ENCODE data around the gene FSTL5. TPM values are rescaled to one million over a fixed set of nuclear protein-coding genes. Genes with fewer than 3 reads are reported as not detected.

Gene FSTL5
- total and polyA plus RNA-seq, 2 of the 8 experiments (the other 6 are each of a cell fraction or from before 2014, with no cell fraction given), result 0.09 to 0.32 TPM

DNA sequence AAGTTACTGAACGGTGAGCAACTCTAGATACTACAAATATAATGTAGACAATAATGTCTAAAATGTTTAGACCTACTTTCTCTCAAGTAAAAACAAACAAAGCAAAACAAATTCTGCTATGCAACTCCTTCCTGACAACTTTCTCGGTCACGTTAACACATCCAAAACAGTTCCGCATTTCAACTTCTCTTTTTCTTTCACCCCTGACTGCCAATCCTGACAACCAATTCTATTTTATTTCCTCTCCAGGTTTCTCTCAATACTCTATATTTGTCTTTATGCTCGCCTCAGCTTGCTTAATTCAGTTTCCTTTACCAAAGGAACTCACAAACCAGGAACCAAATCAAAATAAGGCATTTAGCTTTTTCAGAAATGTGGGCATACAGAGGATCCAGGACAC is 513.0 kb downstream of the FSTL5 start:
- Histone ChIP-seq H3K4me3 (ENCODE audit: extremely low read depth in 1 of 4, insufficient read depth in 2 of 4, low read depth in 3 of 4, low read length in 4 of 4) (no peak overlapping the region), H3K36me3 (ENCODE audit: control insufficient read depth in 2 of 4, insufficient read depth in 4 of 4, low read length in 3 of 4) (no peaks in the 10 kb centered on the region), H3K4ac (replicated peaks; ENCODE audit: insufficient read length, low read depth, low read length) (no peak overlapping the region), H3K9ac (replicated peaks in 1 of 4; ENCODE audit: extremely low read depth in 1 of 4, low read depth in 3 of 4, low read length in 3 of 4) (no peak overlapping the region), H2AK5ac (ENCODE audit: low read depth, low read length) (no peak overlapping the region), H3K23ac (ENCODE audit: insufficient read length) (no peak overlapping the region), H3K79me1 (ENCODE audit: low read depth, low read length) (no peaks in the 10 kb centered on the region), H4K91ac (replicated peaks; ENCODE audit: insufficient read length, low read length) (no peak overlapping the region), H2BK5ac (ENCODE audit: low read depth, low read length) (no peak overlapping the region), H2BK15ac (ENCODE audit: low read length) (no peak overlapping the region), H3K79me2 (ENCODE audit: control insufficient read depth in 1 of 2, insufficient read depth in 2 of 2, low read length in 2 of 2) (no peaks in the 10 kb centered on the region), H3K4me2 (ENCODE audit: insufficient read depth in 1 of 2, low read depth in 2 of 2, low read length in 2 of 2) (no peak overlapping the region), H3K27me3 (replicated peaks in 1 of 4; ENCODE audit: control insufficient read depth in 3 of 4, extremely low read depth in 1 of 4, insufficient read depth in 3 of 4, low read length in 3 of 4) (no peaks in the 10 kb centered on the region), H3K56ac (replicated peaks; ENCODE audit: insufficient read length, low read depth, low read length) (no peak overlapping the region), H2BK20ac (ENCODE audit: low read length) (no peak overlapping the region), H2BK120ac (replicated peaks; ENCODE audit: low read depth, low read length) (no peak overlapping the region), H3K18ac (ENCODE audit: extremely low read depth, low read length) (no peak overlapping the region), H3K4me1 (replicated peaks in 1 of 4; ENCODE audit: control insufficient read depth in 3 of 4, insufficient read depth in 4 of 4, low read length in 3 of 4) (no peaks in the 10 kb centered on the region), H2AFZ (ENCODE audit: low read length) (no peak overlapping the region), H3K27ac (ENCODE audit: low read depth, low read length) (no peak overlapping the region), H3K23me2 (ENCODE audit: low read depth, low read length) (no peaks in the 10 kb centered on the region), H3K9me3 (ENCODE audit: insufficient read depth in 2 of 2, low read depth in 1 of 2, low read length in 1 of 2) (no peaks in the 10 kb centered on the region), H2BK12ac (ENCODE audit: low read depth, low read length) (no peak overlapping the region), H4K20me1 (replicated peaks in 1 of 2; ENCODE audit: control insufficient read depth in 1 of 2, insufficient read depth in 2 of 2, low read length in 2 of 2) (no peaks in the 10 kb centered on the region), H4K8ac (ENCODE audit: extremely low read depth, insufficient read depth, low read length) (no peak overlapping the region), H3K14ac (ENCODE audit: insufficient read length) (no peak overlapping the region), H4K5ac (ENCODE audit: insufficient read length, low read depth, low read length) (no peak overlapping the region)
- ChIA-PET CTCF (ENCODE audit: partially characterized antibody) (interaction anchor here (1.2 kb wide), 1 partner anchor 10 kb away, joined by 3 read pairs; no protein-coding TSS in a partner anchor), POLR2A (ENCODE audit: partially characterized antibody) (no interaction called here)
- TF ChIP-seq SIN3A (conservative IDR thresholded peaks at IDR 0.05 in 1 of 2, IDR thresholded peaks at IDR 0.05 in 1 of 2; ENCODE audit: low read depth in 1 of 2, low read length in 2 of 2), result no peak
- no peak for TF ChIP-seq SRF (IDR thresholded peaks at IDR 0.05; ENCODE audit: low read depth, low read length)
- no peak for TF ChIP-seq SP4 (IDR thresholded peaks at IDR 0.05; ENCODE audit: low read length)
- no peak for TF ChIP-seq TCF12 (IDR thresholded peaks at IDR 0.05; ENCODE audit: low read depth, low read length)
- DNase-seq (ENCODE audit: low read depth in 1 of 2, low spot score in 2 of 2), result no peak
- no peak for FAIRE-seq
- 93% methylated on average over 5 of the region's 5 CpGs; no CpG with 5 or more reads in 1 of the 2 experiments for WGBS, 2 experiments (ENCODE audit: extremely low coverage in 1 of 2, insufficient coverage in 1 of 2, insufficient read length in 1 of 2, insufficient replicate concordance in 2 of 2, low coverage in 1 of 2, low lambda C conversion rate in 2 of 2, missing lambda C conversion rate in 1 of 2)

Measured in H1 (cell line).